Type B pancreatic cell (in vitro differentiated cells): ENCODE data around the gene PKD1. TPM values are rescaled to one million over a fixed set of nuclear protein-coding genes. Genes with fewer than 3 reads are reported as not detected.
"Not testable (repeated sequence)": the region's sequence is repeated elsewhere in the genome, so short reads cannot be mapped to it uniquely, and the experiment has no call there.

Experiments used
- DNase-seq: peaks from one replicate; pipeline ENCODE4 v3.0.0; 2021; ENCODE audit warnings: mixed read lengths; ENCODE audit not compliant: unreplicated experiment; ENCODE audit errors: extremely low spot score
- H3K27ac Mint-ChIP-seq: 2 replicates; pipeline ENCODE4 v1.8.0; 2021; ENCODE audit warnings: mild to moderate bottlenecking, mixed read lengths
- H3K27me3 Mint-ChIP-seq: 2 replicates; pipeline ENCODE4 v1.8.0; 2021; ENCODE audit warnings: mixed read lengths
- H3K36me3 Mint-ChIP-seq: 2 replicates; pipeline ENCODE4 v1.8.0; 2021; ENCODE audit warnings: mixed read lengths
- H3K4me1 Mint-ChIP-seq: one replicate; pipeline ENCODE4 v1.8.0; 2021; ENCODE audit warnings: mixed read lengths; ENCODE audit not compliant: unreplicated experiment
- H3K4me3 Mint-ChIP-seq: 2 replicates; pipeline ENCODE4 v1.8.0; 2021; ENCODE audit warnings: mild to moderate bottlenecking, mixed read lengths
- H3K9me3 Mint-ChIP-seq: 2 replicates; pipeline ENCODE4 v1.8.0; 2021; ENCODE audit warnings: mixed read lengths
- CTCF ChIP-seq: fragments of 200-600 bp; sonication (generic); conservative IDR thresholded peaks from 2 replicates; pipeline ENCODE4 v1.5.0; 2021; ENCODE audit warnings: antibody characterized with exemption, mild to moderate bottlenecking
- total RNA-seq: library from RNA; stranded (reverse); gene quantifications from 2 replicates; pipeline ENCODE4 v1.2.1, GENCODE V29; 2021; ENCODE audit warnings: low replicate concordance

PKD1 gene
- total RNA-seq, 1 donor from 2014 or later, result 131 TPM

GRCh38 chr16:2115591-2115973 lies 20.1 kb downstream of the PKD1 start:
- H3K4me3 Mint-ChIP-seq, result no peak overlapping the region
- DNase-seq, result no peak
- no peaks in the 10 kb centered on the region for H3K4me1 Mint-ChIP-seq
- no peaks in the 10 kb centered on the region for H3K9me3 Mint-ChIP-seq
- H3K27ac Mint-ChIP-seq, result no peak overlapping the region
- TF ChIP-seq CTCF, result no peak
- no peaks in the 10 kb centered on the region for H3K36me3 Mint-ChIP-seq
- H3K27me3 Mint-ChIP-seq, result no peaks in the 10 kb centered on the region

- not testable (repeated sequence) for H3K4me3 Mint-ChIP-seq, H3K36me3 Mint-ChIP-seq, H3K4me1 Mint-ChIP-seq, H3K9me3 Mint-ChIP-seq, DNase-seq, H3K27me3 Mint-ChIP-seq, H3K27ac Mint-ChIP-seq
These were observed 20.7 kb downstream of the PKD1 start for GRCh38 chr16:2114885-2115590.

- H3K9me3 Mint-ChIP-seq, H3K4me1 Mint-ChIP-seq, DNase-seq, H3K4me3 Mint-ChIP-seq, H3K36me3 Mint-ChIP-seq, H3K27ac Mint-ChIP-seq, H3K27me3 Mint-ChIP-seq: not testable (repeated sequence)
These were observed 21.5 kb downstream of the PKD1 start for GRCh38 chr16:2114225-2114624.

- not testable (repeated sequence) for H3K9me3 Mint-ChIP-seq, DNase-seq, H3K4me3 Mint-ChIP-seq, H3K27me3 Mint-ChIP-seq, H3K4me1 Mint-ChIP-seq, H3K27ac Mint-ChIP-seq, H3K36me3 Mint-ChIP-seq
These were observed 23.1 kb downstream of the PKD1 start for GRCh38 chr16:2112539-2113106.

GRCh38 chr16:2111412-2112335 lies 24.0 kb downstream of the PKD1 start:
- H3K9me3 Mint-ChIP-seq, H3K4me1 Mint-ChIP-seq, H3K36me3 Mint-ChIP-seq, H3K4me3 Mint-ChIP-seq, H3K27ac Mint-ChIP-seq, DNase-seq, H3K27me3 Mint-ChIP-seq: not testable (repeated sequence)

GRCh38 chr16:2111009-2111353 lies 24.7 kb downstream of the PKD1 start:
- H3K27ac Mint-ChIP-seq, H3K4me1 Mint-ChIP-seq, H3K27me3 Mint-ChIP-seq, DNase-seq, H3K4me3 Mint-ChIP-seq, H3K9me3 Mint-ChIP-seq, H3K36me3 Mint-ChIP-seq: not testable (repeated sequence)

- H3K9me3 Mint-ChIP-seq, result not testable (repeated sequence)
These were observed 25.2 kb downstream of the PKD1 start for GRCh38 chr16:2110332-2111008.

GRCh38 chr16:2109872-2110271 lies 25.8 kb downstream of the PKD1 start:
- not testable (repeated sequence) for H3K36me3 Mint-ChIP-seq, H3K27me3 Mint-ChIP-seq, DNase-seq, H3K27ac Mint-ChIP-seq, H3K9me3 Mint-ChIP-seq, H3K4me3 Mint-ChIP-seq, H3K4me1 Mint-ChIP-seq

More at GRCh38 chr16:2110332-2111008, 25.2 kb downstream of the PKD1 start:
- not testable (repeated sequence) for H3K4me1 Mint-ChIP-seq, DNase-seq, H3K36me3 Mint-ChIP-seq, H3K27ac Mint-ChIP-seq, H3K27me3 Mint-ChIP-seq, H3K4me3 Mint-ChIP-seq

GRCh38 chr16:2109271-2109580 lies 26.5 kb downstream of the PKD1 start:
- not testable (repeated sequence) for H3K27me3 Mint-ChIP-seq, H3K4me1 Mint-ChIP-seq, H3K9me3 Mint-ChIP-seq, H3K27ac Mint-ChIP-seq, H3K36me3 Mint-ChIP-seq, DNase-seq, H3K4me3 Mint-ChIP-seq

- not testable (repeated sequence) for H3K27ac Mint-ChIP-seq, H3K9me3 Mint-ChIP-seq, H3K4me3 Mint-ChIP-seq, H3K27me3 Mint-ChIP-seq, H3K4me1 Mint-ChIP-seq, H3K36me3 Mint-ChIP-seq, DNase-seq
These were observed 27.0 kb downstream of the PKD1 start for GRCh38 chr16:2108446-2109270.

GRCh38 chr16:2107791-2108125 lies 27.9 kb downstream of the PKD1 start:
- H3K27me3 Mint-ChIP-seq, H3K4me3 Mint-ChIP-seq, H3K36me3 Mint-ChIP-seq, H3K27ac Mint-ChIP-seq, H3K9me3 Mint-ChIP-seq, H3K4me1 Mint-ChIP-seq, DNase-seq: not testable (repeated sequence)

GRCh38 chr16:2107121-2107790 lies 28.4 kb downstream of the PKD1 start:
- not testable (repeated sequence) for H3K27me3 Mint-ChIP-seq, H3K27ac Mint-ChIP-seq, H3K9me3 Mint-ChIP-seq, H3K4me3 Mint-ChIP-seq, H3K36me3 Mint-ChIP-seq, DNase-seq, H3K4me1 Mint-ChIP-seq
